GM19395 (cell line): ENCODE results near the gene GASK1A.

Source experiments
- ATAC-seq: cut with Tn5 transposase; IDR thresholded peaks from one replicate; pipeline ENCODE4 v1.9.1; 2021; ENCODE audit warnings: mild to moderate bottlenecking, moderate library complexity; ENCODE audit not compliant: unreplicated experiment

GASK1A gene

DNA sequence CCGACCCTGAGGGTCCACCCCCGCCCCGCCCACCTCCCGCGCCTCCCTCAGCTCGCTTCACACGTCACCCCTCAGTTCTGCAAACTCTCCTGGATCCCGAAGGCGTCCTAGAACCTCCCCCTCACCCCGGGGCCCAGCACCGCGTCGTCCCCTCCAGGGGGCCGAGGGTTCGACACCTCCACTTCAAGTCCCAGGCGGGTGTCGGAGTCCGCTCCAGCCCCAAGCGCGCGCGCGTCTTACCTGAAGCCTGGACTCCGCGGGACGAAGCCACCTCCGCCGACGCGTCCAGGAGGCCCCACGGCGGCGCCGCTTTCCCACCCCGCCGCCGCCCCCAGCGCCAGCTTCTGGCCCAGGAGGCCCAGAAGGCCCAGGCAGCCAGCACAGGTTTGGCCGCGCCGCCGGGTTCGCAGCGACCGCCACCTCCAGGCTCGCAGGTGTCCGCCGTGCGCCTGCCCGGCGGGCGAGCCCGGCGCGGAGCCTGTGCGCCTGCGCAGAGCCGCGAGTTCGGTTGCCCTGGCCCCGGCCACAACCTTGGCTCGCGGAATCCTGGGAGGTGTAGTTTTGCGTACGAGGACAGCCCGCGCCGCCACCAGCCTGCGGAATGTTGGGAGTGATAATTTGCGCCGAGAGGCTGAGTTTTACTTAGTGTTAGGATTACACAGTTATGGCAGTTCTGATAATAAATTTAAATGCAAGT lies 126.6 kb downstream of the GASK1A start, which contains the start of gene POMGNT2:
TSS of gene POMGNT2 (minus strand) at position 484 of the 697 bp plus-strand sequence. CDS start 24,648 bp downstream, outside the sequence.
- peak; percentile 89 for ATAC-seq

DNA sequence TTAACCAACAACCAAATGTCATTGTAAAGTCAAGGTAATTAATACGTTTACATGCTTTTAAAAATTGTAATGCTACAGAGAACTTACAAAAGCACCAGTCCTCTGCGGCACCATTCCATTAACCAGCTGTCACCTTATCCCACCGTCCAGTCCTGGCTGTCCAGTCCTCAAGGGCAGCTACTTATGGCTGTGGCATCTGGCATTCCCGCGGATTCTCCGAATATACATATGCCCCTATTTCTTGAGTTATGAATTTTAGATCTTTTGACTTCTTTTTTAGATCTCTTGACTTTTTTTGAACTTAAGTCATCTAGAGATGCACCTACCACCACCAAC lies 127.2 kb downstream of the GASK1A start:
- ATAC-seq = peak; percentile 17
